GM19238 (cell line): ENCODE results near the gene ITGA2B.
"Not testable (repeated sequence)": the region's sequence is repeated elsewhere in the genome, so short reads cannot be mapped to it uniquely, and the experiment has no call there.

Source experiments
- DNase-seq: peaks from one replicate; pipeline ENCODE4 v3.0.0; 2011; ENCODE audit warnings: low spot score; ENCODE audit not compliant: insufficient read length

Gene ITGA2B

DNA sequence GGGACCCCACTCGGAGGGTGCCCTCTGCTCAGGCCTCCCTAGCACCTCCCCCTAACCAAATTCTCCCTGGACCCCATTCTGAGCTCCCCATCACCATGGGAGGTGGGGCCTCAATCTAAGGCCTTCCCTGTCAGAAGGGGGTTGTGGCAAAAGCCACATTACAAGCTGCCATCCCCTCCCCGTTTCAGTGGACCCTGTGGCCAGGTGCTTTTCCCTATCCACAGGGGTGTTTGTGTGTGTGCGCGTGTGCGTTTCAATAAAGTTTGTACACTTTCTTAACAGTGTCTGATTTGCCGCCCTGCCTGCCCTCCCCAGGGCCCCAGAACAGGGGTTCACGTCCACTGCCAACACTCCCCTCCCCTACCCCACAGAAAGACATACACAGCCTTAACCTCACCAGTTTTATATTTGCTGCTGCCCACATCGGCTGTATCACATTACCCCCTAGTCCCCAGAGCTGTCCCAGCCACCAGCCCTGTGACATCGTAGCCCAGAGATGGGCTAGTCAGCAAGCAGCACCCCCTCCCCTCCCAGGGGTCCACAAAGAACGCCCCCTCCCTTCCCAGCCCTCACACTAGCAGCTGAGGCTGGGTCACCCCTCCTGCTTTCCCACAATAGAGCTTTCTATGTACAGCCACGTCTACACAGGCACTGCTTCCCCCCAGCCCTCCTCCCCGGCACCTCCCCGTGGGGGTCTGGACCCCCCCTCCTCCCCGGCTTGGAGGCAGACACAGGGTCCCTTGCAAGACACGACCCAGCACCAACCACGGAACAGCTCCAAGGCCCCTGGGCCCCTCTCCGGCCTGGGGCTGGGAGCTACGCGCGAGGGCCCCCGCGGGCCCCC is 36.4 kb downstream of the ITGA2B start:
- DNase-seq, result no peak

DNA sequence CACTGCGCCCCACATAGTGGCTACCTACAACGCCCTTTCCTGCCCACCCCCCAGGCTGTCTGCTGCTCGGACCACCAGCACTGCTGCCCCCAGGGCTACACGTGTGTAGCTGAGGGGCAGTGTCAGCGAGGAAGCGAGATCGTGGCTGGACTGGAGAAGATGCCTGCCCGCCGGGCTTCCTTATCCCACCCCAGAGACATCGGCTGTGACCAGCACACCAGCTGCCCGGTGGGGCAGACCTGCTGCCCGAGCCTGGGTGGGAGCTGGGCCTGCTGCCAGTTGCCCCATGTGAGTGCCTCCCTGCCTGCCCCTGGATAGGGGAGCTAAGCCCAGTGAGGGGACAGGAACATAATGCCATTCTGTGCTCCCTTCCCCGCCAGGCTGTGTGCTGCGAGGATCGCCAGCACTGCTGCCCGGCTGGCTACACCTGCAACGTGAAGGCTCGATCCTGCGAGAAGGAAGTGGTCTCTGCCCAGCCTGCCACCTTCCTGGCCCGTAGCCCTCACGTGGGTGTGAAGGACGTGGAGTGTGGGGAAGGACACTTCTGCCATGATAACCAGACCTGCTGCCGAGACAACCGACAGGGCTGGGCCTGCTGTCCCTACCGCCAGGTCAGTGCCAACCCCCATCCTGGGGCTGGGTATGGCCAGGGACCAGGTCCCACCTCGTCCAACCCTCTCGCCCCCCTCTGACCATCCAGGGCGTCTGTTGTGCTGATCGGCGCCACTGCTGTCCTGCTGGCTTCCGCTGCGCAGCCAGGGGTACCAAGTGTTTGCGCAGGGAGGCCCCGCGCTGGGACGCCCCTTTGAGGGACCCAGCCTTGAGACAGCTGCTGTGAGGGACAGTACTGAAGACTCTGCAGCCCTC is 37.3 kb downstream of the ITGA2B start:
- DNase-seq, result no peak

DNA sequence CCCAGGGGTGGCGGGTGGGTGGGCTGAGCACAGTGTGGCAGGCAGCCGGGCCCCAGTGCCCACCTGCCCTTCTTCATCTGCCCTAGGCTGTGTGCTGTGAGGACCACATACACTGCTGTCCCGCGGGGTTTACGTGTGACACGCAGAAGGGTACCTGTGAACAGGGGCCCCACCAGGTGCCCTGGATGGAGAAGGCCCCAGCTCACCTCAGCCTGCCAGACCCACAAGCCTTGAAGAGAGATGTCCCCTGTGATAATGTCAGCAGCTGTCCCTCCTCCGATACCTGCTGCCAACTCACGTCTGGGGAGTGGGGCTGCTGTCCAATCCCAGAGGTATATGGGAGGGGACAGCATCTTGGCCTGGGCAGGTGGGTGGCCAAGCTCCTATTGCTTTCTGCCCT is 38.0 kb downstream of the ITGA2B start:
- no peak for DNase-seq

DNA sequence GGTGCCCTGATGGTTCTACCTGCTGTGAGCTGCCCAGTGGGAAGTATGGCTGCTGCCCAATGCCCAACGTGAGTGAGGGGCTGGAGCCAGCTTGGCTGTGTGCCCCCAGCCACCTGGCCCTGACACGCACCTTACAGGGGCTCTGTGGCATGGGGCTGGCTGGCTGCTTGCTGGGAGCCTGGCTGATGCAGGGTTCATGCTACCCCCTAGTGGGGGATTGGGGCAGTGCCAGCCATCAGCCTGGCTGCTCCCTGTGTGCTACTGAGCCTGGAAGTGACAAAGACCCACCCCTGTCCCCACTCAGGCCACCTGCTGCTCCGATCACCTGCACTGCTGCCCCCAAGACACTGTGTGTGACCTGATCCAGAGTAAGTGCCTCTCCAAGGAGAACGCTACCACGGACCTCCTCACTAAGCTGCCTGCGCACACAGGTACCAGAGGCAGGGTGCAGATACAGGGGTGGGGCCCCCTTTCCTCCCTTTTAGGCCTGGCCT is 38.7 kb downstream of the ITGA2B start:
- peak; percentile 83 for DNase-seq

DNA sequence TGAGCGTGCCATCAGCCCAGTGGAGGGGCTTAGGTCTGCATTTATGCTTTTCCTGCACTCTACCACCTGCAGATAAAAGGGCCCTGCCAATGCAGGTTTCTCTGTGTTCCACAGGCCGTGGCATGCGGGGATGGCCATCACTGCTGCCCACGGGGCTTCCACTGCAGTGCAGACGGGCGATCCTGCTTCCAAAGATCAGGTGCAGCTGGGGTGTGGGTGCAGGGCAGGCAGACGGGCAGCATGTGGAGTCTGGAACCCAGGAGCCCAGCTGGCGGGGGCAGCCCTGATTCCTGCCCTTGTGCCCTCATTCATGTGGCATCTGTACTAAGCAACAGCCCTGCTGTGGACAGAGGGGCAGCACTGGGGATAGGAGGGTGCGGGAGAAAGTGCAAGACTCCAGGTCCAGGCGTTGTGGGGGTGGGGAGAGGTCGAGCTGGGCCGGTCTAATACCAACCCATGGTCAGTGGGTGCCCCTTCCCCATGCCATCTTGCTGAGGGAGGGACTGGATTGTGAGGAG is 39.8 kb downstream of the ITGA2B start:
- no peak for DNase-seq

DNA sequence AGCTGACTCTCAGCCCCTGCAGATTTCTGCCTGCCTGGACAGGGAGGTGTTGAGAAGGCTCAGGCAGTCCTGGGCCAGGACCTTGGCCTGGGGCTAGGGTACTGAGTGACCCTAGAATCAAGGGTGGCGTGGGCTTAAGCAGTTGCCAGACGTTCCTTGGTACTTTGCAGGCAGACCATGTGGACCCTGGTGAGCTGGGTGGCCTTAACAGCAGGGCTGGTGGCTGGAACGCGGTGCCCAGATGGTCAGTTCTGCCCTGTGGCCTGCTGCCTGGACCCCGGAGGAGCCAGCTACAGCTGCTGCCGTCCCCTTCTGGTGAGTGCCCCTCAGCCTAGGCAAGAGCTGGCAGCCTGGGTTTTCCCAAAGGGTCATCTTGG is 40.5 kb downstream of the ITGA2B start:
- no peak for DNase-seq

DNA sequence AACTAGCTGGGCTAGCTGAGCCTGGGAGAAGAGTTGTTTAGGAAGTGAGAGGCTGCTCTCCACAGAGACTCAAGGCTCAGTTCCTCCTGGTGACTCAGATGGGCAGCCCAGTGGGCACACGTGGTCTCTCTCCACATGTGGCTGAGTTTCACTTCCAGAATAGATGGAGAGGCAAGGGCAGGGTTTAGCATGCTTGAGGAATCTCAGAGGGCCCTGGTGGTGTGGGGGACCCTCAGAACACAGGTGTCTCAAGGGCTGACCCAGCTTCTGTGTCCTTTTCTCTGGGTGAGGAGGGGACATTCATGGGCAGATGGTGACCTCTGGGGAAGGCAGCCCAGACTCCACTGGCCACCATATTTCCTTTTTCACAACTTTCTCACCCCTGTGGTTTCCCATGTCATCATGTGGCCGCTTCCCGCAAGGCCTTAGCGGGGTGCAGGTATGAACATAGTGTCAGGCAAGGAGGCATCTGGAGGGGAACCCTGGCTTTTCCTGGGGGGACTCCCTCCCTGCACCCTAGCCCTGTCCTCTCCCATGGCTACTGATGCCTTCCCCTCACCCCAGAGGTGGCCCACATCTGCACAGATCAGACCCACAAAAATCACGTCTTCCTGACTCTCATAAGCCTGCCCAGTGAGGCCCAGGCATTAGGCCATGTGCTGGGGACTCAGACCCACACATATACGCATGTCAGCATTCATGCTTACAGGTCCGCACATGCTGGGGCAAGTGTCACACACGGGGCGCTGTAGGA is 41.0 kb downstream of the ITGA2B start:
- DNase-seq, result peak; percentile 77

DNA sequence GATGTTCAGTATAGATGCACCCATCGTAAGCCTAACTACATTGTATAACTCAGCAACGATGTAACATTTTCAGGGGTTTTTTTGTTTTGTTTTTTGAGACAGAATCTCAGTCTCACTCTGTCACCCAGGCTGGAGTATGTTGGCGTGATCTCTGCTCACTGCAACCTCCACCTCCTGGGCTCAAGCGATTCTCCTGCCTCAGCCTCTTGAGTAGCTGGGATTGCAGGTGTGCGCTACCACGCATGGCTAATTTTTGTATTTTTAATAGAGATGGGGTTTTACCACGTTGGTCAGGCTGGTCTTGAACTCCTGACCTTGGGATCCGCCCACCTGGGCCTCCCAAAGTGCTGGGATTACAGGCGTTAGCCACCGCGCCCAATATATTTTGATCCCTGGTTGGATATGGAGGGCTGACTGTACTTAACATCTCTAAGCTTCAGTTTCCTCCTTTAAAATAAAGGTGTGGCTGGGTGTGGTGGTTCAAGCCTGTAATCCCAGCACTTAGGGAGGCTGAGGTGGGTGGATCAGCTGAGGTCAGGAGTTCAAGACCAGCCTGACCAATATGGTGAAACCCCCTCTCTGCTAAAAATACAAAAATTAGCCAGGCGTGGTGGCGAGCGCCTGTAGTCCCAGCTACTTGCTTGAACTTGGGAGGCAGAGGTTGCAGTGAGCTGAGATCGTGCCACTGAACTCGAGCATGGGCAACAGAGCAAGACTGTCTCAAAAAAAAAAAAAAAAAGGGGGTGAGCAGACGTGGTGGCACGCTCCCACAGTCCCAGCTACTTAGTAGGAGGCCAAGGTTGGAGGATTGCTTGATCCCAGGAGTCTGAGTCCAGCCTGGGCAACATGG is 42.0 kb downstream of the ITGA2B start:
- not testable (repeated sequence) for DNase-seq

DNA sequence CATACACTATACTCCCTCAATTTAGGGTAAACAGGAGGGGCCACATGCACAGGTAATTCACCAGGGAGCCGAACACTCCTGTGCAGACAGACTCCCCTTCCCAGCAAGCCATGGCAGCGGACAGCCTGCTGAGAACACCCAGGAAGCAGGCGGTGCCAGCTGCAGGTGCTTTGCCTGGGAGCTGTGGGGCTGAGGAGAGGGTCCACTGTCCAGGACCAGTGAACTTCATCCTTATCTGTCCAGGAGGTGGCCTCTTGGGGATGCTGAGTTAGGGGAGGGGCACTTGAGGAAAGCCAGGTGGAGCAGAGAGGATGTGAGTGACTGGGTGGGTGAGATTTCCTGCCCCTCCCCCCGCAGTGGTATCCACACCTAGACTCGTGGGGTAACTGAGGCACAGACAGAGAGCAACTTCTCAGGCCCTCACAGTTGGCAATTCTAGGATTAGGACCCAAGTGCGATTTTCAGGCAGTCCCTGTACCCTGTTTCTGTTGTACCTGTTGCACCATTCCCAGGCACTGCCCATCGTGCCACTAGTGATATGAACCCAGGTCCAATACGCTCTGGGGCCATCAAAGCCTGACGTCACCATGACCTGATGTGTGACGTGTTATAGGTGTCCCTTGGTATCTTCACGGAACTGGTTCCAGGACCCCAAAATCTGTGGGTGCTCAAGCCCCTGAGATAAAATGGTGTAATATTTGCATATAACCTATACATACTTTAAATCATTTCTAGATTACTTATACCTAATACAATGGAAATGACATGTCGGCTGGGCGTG is 43.2 kb downstream of the ITGA2B start:
- DNase-seq, result no peak

DNA sequence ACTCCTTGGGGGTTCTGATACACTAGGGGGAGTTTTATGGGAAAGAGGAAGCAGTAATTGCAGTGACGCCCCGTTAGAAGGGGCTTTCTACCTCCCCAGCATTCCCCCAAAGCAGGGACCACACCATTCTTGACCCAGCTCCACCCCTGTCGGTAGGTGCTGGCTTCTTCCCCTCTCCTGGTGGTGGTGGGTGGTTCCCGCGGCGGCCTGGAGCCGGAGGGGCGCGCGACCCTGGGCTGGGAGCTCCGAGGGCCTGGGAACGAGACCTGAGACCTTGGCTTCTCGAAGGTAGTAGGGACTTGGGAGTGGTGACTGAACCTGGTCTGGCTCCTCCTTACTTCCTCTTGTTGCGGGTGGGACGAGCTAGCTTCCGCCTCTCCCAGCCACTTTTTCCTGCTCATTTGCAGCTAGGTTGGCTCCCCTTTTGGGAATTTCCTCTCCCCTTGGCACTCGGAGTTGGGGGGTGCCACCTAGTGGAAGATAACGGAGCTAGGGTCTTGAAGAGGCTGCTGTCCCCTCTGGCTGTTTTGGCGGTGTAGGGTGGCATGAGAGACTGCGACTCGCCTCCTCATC is 43.9 kb downstream of the ITGA2B start:
- no peak for DNase-seq

DNA sequence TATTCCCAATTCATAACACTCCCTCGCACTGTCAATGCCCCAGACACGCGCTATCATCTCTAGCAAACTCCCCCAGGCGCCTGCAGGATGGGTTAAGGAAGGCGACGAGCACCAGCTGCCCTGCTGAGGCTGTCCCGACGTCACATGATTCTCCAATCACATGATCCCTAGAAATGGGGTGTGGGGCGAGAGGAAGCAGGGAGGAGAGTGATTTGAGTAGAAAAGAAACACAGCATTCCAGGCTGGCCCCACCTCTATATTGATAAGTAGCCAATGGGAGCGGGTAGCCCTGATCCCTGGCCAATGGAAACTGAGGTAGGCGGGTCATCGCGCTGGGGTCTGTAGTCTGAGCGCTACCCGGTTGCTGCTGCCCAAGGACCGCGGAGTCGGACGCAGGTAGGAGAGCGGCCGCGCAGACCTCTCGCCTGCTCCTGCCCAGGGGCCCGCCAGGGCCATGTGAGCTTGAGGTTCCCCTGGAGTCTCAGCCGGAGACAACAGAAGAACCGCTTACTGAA is 44.5 kb downstream of the ITGA2B start, which contains the start of gene GRN:
TSS of gene GRN (plus strand) at position 364 of the 515 bp plus-strand sequence. CDS start 3,863 bp downstream, outside the sequence.
- DNase-seq, result peak; percentile 92

DNA sequence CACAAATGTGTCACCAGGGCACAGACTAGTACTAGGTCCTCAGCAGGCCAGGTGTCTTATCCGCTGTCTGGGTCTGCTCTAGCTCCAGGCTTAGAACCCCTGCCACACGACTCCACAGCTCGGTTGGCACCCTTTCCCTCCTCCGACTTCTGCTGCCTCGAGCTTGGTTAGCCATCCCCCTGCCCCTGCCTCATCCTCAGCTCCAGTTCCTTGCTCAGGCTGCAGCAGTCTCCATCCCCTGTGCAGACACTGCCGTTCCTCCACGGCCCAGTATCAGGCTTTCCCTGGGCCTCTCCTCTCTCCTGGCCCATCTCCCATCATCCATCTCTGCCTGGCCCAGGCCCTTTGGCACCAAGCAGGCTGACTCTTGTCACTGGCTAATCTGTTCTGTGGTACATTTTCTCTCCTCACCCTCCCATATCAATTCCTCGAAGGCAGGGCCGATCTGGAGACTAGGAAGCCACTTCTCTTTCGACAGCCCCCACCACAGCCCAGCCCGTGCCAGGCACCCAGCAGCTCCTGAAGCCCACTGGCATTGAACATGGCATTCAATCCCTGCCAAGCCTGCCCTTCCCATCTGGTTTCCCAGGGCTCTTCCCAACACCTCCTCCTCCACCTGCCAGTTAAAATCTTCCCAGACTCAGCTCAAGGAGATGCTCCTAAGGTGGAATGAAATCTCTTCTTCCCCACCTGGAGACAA is 45.8 kb downstream of the ITGA2B start:
- no peak for DNase-seq

DNA sequence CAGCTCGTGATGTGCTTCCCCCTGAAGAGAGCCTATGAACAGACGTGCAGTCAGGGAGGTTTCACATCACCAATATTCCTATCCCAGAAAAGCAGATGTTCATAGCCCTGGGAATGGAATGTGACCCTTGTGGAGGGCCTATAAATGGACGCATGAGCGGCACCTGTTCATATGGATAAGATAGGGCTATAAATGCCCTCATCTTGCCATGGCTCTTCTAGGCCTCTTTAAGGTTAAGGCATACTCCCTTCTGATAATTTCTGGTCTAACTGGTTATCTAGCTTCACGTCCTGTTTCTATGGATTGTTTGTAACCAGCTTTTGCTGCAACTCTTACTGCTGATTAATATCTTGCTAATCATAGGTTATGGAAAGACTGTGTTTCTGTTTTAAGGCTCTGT is 48.9 kb downstream of the ITGA2B start:
- not testable (repeated sequence) for DNase-seq

DNA sequence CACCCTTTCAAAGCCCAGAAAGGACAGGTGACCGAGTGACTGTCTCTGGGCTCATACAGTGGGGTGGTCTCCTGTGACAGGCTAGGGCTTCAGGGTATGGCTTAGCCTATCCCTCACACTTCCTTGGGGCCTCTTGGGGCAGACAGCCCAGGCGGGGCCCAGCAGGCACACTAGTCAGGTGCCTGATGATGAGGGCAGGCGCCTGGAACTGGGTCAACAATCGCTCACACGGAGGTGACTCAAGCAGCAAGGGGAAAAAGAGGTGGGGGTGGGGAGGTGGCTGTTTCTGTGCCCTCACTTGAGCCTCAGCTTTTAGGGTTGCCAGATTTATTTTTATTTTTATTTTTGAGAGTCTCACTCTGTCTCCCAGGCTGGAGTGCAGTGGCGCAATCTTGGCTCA is 50.7 kb downstream of the ITGA2B start:
- DNase-seq, result no peak

DNA sequence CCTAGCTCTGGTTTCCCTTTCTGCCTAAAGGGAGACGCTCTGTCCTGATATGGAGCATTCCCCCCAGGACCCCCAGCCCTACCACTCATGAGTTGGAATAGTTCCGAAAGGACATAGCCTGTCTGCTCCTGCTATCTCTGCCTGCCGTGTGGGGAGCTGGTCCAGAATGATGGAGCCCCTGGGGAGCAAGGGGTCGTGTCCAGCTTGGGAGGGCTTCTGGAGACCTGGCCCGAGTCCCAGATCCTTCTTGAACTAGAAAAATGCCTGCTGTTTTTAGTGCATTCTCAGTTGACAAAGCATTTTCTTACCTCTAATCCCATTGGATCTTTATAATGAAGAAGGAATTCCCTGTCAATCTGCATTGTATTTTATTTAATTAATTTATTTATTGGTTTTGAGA is 53.5 kb downstream of the ITGA2B start:
- DNase-seq, result no peak

DNA sequence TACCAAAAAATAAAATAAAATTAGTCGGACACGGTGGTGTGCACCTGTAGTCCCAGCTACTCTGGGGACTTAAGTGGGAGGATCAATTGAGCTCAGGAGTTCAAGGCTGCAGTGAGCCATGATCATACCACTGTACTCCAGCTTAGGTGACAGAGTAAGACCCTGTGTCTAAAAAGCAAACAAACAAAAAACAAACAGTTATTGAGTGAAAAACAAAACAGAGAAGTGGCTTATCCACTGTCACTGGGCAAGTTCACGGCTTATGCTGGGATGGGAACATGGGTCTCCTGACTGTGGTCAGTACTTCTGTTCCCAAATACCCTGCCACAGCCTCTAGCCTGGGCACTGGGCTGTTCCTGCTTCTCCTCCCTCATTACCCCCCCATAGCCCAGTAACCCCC is 53.9 kb downstream of the ITGA2B start:
- no peak for DNase-seq

DNA sequence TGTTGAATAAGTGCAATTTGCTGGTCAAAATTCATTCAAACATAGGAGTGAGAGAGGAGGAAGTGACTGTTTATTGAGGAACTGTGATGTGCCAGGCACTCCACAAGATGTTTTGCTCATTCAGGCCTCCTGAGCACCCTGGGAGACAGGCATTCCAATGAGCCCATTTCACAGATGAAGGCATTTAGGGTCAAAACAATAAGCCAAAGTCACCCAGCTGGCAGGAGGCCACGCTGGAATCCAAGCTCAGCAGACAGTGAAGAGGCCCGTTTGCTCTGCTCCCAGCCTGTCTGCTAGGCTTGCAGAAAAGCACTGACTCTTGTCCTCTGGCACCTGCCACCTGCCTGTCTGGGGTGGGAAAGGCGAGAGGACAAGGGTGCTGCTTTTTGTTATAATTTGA is 54.7 kb downstream of the ITGA2B start:
- no peak for DNase-seq

DNA sequence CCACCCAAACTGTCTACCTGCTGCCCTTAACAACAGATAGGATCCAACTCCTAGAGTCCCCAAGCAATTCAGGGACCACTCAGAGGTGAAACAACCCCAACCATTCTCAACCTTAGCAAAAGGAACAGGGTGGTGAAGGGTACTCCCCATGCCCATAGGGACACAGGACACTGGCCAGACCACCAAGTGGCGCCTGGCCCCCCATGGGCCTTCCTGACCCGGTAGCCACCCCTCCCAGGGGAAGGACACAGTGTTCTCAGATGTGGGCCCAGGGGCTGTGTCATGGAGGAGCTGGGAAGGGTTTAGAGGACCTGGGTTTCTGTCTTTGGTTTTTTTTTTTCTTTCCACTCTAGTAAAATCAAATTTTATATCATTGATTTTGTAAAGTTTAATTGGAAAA is 55.1 kb downstream of the ITGA2B start:
- no peak for DNase-seq
